GM12801 (cell line): ENCODE data around the gene GATAD2B.

Experiments
- CTCF ChIP-seq: IDR thresholded peaks from one replicate; pipeline ENCODE4 v1.5.1; 2011; ENCODE audit warnings: control low read depth; ENCODE audit not compliant: insufficient read length; ENCODE audit errors: extremely low read depth

The GATAD2B gene

GRCh38 chr1:153958111-153958960 lies 35.6 kb upstream of the GATAD2B start, which contains the start of gene CRTC2:
Gene CRTC2, minus strand, starts transcription at chr1:153958612. Its CDS starts 115 bp downstream, at chr1:153958497.
- TF ChIP-seq CTCF: no peak

GRCh38 chr1:153957744-153958110 lies 35.0 kb upstream of the GATAD2B start:
- no peak for TF ChIP-seq CTCF

- no peak for TF ChIP-seq CTCF
Measured at GRCh38 chr1:153956997-153957715, 34.4 kb upstream of the GATAD2B start.

GRCh38 chr1:153954826-153955225 lies 32.1 kb upstream of the GATAD2B start:
- TF ChIP-seq CTCF: no peak

GRCh38 chr1:153953859-153954365 lies 31.1 kb upstream of the GATAD2B start:
- TF ChIP-seq CTCF: no peak

GRCh38 chr1:153951801-153952200 lies 29.0 kb upstream of the GATAD2B start:
- TF ChIP-seq CTCF: no peak

GRCh38 chr1:153951183-153951582 lies 28.4 kb upstream of the GATAD2B start:
- no peak for TF ChIP-seq CTCF
